ENCODE measurements around the gene PRKG1. TPM values are rescaled to one million over a fixed set of nuclear protein-coding genes. Genes with fewer than 3 reads are reported as not detected.
A peak's percentile ranks its signal among the peaks of the same experiment; 100 is the strongest.

Gene PRKG1
- total RNA-seq, 1 experiment from 2014 or later, result 1.7 TPM

DNA sequence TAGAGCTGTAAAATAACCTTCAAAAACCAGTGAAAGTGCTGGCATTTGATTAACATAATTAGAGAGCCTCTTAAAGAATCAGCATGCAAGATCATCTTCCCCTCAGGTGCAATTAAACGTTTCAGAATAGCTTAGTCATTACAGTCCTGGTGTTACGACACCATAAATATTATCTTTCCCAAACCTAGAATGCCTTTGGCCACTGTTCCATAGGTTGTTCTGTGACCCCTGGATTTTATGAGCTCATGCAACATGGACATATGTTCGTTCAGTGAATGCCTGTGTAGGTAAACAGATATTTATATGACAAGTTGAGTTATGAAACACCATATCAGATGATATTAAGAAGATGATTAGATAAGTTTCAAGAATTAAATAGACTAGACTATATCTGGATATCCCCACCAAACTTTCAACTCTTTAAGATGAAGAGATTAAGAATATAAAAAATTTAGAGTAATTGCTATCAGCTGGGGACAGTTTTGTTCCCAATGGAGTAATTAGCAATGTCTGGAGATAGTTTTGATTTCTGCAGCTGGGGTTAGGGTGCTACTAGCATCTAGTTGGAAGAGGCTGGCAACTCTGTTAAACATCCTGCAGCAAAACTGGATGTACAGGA, 976.3 kb downstream of the PRKG1 start:
- DNase-seq (ENCODE audit: low read depth), result no peak

DNA sequence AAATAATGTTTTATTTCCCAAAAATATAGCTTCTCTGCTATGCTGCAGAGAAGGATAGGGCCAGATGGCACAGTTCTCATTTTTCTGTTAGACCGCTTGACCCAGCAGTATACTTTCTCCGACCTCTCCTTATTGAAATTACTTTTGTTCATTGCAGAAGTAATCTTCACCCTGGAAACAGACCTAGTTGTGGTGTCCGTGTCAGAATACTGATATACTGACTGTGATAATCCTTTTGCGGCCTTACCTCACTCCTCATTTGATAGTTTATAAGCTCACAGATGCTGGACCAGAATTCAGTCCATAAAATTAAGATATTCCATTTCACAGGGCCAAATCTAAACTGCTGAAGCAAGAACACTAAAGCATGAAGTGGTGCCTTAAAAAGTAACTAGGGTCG, 979.2 kb downstream of the PRKG1 start:
- no peak for DNase-seq (ENCODE audit: low read depth)

DNA sequence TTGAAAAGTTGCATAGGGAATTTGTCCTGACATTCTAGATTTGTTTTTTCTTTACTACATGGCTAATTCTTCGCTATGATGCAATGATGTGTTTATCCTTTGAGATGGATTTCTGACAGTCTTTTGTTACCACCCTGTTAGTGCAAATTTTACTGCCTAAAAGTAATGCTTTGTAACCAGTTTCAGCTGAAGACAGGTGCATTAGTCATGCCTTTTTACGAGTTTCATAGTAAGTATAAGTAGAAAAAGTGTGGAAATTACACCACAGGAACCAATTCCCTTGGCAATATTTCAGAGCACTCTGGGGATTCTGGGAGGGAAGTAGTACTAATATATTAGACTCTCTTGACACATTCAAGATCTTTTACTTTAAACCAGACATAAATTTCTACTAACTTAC, 982.0 kb downstream of the PRKG1 start:
- DNase-seq (ENCODE audit: low read depth), result peak; percentile 58

DNA sequence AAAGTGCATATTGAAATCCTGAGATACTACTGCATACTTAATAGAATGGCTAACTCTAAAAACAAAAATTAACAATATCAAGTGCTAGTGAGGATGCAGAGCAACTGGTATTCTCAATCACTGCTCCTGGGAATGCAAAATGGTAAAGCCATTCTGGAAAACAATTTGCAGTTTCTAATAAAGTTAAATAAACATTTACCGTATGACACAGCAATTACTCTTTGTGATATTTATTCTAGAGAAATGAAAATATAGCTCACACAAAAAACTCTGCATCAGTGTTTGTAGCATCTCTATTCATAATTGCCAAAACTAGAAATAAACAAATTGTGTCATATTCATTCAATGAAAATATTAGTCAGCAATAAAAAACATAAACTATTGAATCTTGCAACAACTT, 984.8 kb downstream of the PRKG1 start:
- DNase-seq (ENCODE audit: low read depth), result no peak

DNA sequence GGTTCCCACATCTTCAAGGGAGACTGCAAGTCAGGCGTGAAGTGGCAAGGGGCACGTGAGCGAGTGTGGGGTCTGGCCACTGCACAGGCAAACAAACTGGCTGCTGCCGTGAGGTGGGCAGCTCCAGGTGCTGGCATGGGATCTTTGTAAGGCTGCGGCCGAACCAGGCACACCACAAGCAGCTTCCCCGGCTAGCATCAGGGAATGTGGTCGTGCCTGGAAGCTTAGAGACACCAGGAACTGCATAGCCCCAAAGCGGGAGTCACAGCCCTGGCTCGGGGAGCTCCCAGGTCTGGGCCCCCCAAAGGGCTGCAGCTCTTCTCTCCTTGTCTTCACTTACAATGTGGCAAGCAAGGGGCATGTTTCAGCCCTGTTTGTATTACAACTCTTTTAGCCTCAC, 988.9 kb downstream of the PRKG1 start:
- no peak for DNase-seq (ENCODE audit: low read depth)

DNA sequence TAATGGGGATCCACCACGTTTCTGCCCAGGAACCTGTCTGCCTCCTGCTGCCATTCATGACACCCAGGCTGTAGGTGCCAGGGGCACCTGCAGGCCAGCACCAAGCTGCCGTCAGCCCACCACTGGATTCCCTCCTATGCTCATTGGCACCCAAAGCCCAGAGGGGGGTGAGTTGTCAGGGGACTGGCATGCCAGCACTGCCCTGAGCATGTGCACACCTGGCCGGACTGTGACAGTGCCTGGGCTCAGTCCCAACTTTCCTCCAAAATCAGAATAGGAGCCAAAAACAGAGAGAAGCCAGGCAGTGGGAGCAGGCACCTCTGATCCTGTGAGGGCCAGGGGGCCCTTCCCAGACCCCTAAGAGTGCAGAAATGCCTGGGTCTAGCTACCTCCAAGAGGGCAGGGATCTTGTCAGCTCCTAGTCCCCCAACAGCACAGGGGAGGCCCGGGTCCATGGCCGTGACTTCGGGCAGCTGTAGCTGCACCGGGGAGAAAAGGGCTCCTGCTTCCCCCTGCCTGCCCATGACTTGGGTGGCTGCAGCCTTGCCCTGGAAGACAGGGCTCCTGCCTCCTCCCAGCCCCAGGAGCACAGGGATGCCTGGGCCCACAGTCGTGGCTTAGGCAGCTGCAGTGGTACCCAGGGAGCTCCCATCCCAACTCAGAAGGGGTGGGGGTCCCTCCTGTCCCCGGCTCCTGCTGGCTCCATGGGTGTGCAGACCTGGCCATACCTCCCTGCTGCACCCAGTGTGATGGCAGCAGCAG, 990.0 kb downstream of the PRKG1 start:
- no peak for DNase-seq (ENCODE audit: low read depth)

DNA sequence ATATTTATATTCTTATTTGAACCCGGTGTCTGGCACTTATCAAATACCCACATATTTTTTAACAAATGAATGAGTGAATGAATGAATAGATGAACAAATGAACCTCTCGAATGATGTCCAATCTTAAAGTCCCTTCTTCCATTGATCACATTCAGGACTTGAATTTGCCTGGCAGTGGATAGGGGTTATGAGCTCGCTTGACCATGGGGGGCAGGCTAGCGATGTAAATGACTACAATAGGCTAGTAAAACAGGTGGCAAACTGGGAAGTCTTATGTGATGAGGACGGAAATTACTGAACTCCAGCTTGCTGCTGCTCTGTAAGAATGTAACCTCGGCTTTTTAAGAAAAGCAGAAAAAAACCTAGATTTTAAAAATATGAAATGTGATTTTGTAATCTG, 992.1 kb downstream of the PRKG1 start:
- peak; percentile 12 for DNase-seq (ENCODE audit: low read depth)

DNA sequence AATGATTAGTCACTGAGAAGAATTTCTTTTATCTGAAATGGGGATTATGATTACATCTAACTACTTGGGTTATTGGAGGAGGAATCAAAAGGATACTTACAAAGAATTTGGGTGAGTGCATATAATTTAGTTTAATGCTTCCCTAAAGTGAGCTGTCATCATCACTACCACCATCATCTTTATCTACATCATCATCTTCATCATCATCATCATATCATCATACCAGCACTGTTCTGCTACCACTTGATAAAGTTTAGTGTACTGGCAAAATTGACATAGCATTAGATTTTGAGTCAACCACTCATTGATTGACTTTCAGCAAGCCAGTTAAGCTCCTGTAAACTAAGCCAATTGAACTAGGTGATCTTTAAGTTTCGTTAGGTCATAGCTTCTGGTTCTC, 994.2 kb downstream of the PRKG1 start:
- no peak for DNase-seq (ENCODE audit: low read depth)

DNA sequence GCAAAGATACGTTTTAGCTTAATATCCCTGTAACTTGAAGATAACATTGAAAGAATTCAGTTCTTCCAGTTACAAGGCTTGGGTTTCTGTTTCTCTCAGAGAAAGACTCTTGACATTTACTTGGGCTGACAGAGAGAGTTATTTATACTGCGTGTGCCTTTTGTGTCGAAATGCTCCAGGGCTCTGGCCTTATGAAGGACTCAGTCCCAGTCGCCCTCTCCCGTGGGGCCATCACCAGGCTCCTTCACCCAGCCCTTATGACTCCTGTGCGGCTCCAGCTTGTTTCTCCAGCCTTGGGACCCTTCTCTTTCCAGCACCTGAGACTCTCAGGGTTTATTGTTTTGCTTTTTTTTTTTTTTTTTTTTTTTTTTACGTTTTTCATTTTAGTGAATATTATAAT, 997.5 kb downstream of the PRKG1 start:
- DNase-seq (ENCODE audit: low read depth), result no peak

DNA sequence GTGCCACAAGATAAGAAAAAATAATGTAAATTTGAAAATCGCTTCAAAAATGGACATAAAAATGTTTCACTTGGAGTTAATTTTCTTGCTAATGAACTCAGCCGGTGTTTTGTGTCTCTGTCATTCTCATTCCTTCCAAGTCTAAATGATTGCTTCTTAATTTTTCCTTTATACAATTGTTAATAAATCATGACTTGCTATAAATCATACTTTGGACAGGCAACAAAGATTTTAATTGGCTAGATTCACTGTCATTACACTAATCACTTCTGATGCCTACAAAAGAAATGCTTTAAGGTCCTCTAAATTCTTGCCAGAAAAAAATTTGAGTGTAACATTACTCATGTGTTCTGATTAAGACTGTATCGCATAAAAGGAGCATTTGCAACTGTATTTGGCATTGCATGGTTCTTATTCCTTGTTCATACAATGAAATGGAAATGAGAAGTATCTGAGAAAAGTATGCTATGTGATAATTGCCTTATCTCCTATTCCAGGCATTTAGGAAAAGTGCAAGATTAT, 1000.3 kb downstream of the PRKG1 start:
- no peak for DNase-seq (ENCODE audit: low read depth)

DNA sequence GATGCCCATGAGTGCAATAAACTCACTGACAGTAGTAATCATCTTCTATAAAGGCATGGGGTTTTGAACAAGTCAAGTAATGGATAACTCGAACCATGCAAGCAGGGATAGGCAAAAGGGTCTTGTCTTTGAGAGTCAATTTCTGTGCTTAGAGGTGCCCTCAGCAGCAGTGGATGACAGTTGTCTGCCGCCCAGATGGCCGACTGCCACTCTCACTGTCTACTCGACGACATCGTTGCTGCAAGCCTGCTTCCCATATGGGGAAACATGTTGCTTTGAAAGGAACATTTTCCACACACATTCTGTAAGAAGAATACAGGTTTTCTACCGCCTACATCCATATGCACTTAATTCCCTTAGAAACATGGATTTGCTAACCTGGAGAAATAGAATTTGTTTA, 1003.5 kb downstream of the PRKG1 start:
- no peak for DNase-seq (ENCODE audit: low read depth)

DNA sequence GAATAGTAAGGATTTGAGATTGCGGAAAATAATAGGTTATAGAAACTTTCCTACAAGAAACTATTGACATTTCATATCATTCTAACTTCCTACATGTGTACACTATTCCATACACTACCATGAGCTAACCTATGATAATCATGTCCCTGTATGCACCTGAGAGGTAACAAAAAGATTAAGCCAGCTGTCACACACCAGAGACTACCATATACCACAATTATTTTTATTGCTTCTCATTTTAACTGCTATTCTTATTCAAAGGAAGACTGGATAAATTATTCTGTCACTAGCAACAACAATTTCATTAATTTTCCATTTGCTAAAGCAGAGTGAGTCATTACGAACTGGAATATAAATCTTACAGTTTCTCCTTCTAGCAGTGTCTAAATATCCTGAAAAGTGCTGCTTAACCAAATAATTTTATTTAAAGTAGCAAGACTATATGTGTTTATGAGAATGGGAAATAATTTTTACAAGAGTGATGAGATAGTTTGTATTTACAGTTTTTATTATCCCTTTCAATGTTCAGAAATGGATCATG, 1004.2 kb downstream of the PRKG1 start:
- DNase-seq (ENCODE audit: low read depth), result no peak

DNA sequence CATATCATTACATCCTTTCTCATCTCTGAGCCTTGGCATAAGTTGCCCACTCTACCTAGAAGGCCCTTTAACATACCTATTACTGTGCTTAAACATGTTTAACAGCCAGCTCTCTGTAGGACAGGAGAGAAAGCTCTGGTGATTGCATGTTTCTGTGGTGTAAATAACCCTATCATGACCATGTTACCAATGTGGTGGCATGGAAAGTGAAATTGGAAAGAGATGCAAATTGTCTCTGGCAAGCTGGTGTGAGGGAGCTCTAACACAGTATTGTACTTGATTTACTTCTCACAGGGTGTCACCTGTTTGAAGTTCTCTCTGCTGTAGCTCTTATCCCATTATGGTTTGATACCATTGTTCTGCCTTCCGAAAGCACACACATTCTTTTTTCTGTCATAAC, 1008.0 kb downstream of the PRKG1 start:
- DNase-seq (ENCODE audit: low read depth), result no peak

DNA sequence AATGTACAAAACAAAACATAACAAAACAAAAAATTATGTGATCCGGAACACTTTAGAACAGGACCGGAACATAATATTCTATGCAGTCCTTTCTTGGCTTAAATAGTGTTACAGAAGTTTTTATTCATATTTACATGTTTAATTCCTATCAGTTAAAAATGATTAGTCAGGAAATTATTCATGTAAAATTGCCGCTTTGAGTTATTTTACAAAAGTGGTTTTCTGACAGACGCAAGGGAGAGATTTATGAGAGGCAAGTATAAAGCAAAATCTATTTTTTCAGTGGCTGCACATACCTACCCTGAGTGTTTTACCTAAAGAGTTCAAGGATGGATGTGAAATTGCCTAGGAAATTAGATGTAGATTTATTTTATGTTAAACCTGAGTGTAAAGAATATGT, 1009.1 kb downstream of the PRKG1 start:
- DNase-seq (ENCODE audit: low read depth), result no peak

DNA sequence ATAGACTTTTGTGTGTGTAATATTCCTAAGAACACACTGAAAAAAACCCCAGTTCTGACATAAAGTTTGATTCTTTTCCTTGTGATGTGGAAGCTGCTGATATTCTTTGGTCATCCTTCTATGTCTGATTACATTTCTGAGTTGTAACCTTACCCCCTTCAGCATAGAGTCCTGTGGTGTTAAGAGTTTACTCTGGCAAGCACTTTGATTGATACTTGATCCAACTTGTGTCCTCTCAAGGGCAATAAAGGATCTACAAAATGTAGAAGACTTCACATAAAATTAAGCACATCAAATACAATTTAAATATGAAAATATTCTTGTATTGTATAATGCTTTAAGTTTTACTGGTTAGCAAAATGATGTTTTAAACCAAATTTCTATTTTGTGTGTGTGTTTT, 1018.1 kb downstream of the PRKG1 start:
- DNase-seq (ENCODE audit: low read depth), result no peak

DNA sequence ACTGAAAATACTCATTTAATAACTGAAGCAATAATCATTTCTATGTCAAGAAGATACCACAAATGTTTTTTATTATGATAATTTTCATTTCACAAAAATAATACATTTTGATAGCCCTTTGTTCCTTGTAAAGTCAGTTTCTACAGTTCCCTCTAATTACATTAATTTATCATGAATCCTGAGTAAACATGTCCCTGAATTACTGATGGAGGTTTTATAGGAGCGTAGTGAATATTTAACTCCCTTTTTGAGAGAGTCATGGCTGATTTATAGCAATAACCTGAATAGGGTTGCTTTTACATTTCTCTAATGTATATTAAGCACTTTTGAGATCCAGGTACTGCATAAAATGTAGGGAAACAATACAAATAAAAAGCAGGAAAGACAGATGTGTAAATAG, 1023.8 kb downstream of the PRKG1 start:
- DNase-seq (ENCODE audit: low read depth), result no peak

DNA sequence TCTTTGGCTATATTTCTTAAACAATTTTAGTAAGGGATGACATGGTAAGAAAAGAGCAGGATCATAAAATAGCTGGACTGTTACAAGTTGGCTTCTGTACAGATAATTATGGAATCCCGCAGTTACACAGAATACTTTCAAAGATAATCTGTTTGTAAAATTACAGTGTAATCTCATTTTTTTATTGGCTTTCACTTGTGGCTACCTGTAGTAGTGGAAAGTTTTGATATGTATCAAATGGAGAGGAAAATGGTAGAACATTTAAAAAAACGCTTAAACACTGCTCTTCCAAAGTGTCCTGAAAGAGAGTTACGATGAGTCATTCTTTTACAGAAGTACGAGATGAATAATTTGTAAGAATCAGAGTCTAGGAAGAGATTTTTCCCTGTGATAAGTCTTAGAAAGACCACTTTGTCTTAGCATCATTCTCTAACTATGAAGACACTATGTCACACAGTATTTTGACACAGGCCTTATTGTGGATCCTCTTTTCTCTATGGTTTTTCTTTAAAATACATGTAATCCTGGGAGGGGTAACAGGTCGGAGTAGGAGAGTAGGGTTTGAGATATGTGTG, 1024.8 kb downstream of the PRKG1 start:
- DNase-seq (ENCODE audit: low read depth), result peak; percentile 22

DNA sequence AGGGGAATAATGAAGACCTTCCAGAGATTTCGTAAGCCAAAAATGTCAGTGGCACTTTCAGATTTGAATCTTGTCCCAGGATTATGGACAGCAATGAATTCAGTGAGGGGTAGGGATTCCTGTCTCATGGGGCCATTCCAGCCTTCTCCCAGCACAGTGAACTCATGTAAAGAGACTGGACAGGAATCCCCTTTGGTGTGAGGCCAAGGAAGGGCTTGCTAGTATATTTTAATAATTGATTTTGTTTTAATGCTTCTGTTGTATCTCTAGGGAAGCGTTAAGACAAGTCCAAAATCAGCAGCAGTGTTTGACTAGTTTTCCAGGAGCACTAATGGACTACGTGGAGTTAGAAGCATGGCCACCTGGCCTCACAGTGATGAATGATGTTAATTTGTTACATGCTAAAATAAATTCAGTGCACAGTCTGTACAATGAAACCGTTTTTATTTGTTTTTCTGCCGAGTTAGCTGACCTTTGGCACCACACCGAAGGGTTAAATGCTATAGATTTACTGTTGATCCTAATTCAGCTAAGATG, 1025.8 kb downstream of the PRKG1 start:
- no peak for DNase-seq (ENCODE audit: low read depth)

DNA sequence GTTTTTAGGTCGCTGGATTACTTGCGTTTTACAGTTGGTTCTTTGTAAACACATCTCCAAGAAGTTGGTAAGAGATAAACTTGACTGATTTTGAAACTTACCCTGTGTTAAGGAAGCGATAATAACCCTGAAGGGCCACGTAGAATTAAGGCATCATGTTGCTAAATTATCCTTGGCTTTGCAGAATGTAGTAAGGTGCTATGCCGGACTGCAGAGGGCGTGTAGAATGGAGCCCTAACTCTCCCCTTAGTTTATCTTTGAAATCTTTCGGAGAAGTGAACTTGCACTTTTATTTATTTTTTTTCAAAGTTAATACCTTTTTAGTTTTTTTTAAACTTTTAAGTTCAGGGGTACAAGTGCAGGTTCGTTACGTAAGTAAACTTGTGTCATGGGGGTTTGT, 1031.0 kb downstream of the PRKG1 start:
- peak; percentile 1 for DNase-seq (ENCODE audit: low read depth)

DNA sequence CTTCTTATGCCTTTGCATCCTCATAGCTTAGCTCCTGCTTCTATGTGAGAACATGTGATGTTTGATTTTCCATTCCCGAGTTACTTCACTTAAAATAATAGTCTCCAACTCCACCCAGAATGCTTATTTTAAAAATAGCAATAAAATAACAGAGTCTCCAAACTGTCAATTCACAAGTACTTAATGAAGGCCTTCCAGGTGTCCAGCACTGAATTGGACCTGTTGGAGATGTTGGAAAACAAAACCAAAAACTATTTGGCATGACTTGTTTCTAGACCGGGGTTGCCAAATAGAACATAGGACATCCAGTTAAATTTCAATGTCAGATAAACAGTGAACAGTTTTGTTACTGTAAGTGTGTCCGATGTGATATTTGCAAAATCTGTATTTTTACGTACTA, 1031.7 kb downstream of the PRKG1 start:
- no peak for DNase-seq (ENCODE audit: low read depth)

DNA sequence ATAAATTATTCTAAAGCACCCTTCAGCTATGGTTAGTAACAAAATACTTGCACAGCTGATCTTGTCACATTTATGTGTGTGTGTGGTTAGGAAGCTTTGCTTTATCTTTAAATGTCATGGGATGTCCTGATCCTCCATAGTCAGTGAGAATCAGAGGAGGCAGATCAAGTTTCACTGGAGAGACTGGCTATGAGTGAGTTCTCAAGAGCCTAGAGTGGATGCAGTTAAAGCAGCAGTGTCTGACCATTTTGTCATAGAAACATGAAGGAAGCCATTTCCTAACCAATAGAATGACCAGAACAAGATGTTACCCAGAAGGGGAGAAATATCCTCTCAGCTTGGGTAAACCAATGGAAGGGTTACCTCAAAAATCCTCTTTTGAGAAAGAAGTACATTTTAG, 1032.6 kb downstream of the PRKG1 start:
- peak; percentile 1 for DNase-seq (ENCODE audit: low read depth)

DNA sequence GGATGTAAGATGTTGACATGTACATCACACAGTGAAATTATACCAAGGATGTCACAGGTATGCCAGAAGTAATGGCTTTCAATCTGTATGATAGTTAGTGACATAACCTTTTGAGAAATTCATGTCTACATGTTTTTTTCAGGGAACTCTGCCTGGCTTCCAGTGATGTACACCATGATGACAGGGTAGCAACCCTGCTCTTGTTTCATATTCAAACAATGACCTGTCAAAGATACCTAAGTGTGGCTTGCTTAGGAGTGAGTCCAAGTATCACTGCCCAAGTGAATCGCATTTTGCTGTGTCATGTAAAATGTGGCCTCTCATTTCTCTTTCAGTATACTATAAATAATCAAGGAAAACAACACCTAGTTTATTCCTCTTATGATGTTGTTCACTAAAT, 1033.9 kb downstream of the PRKG1 start:
- DNase-seq (ENCODE audit: low read depth), result peak; percentile 3

DNA sequence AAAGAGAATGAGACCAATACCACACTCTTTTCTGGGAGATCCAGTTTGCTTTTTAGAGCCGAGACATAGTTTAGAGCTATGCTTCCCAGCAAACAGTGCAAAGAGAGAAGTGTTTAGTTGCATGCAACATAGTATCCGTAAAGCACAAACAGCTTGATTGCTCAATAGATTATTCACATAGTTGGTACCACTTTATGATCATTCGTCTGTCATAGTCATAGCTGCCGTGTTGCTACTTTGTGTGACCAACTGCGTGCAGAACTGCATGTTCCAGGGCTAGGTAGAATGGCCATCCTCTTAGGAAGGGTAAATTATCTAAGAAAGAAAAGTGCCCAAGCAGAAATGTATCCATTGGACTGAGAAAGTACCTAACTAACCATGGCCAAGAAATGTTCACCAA, 1036.3 kb downstream of the PRKG1 start:
- no peak for DNase-seq (ENCODE audit: low read depth)

Data from M059J (cell line).